BE2C (cell line): Measurements from ENCODE around the gene QSOX2.

Experiments used
- DNase-seq: peaks from one replicate; pipeline ENCODE4 v3.0.0-alpha.2; 2020
- H3K27me3 ChIP-seq: fragments of 250-450 bp; sonication (Bioruptor Pico); 2 replicates; pipeline ENCODE4 v1.5.1; 2020; ENCODE audit warnings: mild to moderate bottlenecking
- H3K36me3 ChIP-seq: fragments of 250-450 bp; sonication (Bioruptor Pico); 2 replicates; pipeline ENCODE4 v1.5.1; 2020; ENCODE audit warnings: mild to moderate bottlenecking
- H3K4me1 ChIP-seq: fragments of 250-450 bp; sonication (Bioruptor Pico); 2 replicates; pipeline ENCODE4 v1.5.1; 2020
- H3K4me3 ChIP-seq: 2 replicates; pipeline ENCODE4 v1.5.1; 2011; ENCODE audit warnings: low read depth, low read length
- H3K9me3 ChIP-seq: fragments of 250-450 bp; sonication (Bioruptor Pico); 2 replicates; pipeline ENCODE4 v1.5.1; 2020
- CTCF ChIP-seq: IDR thresholded peaks from 2 replicates; pipeline ENCODE4 v1.5.1; 2012; ENCODE audit warnings: mild to moderate bottlenecking, low read depth, low read length

Gene QSOX2

GRCh38 chr9:136254381-136255165 is 9.0 kb upstream of the QSOX2 start:
- H3K36me3 ChIP-seq: no peaks in the 10 kb centered on the region
- H3K27me3 ChIP-seq: no peaks in the 10 kb centered on the region
- peaks cover 5% of the 10 kb centered on the region for H3K4me1 ChIP-seq
- H3K9me3 ChIP-seq: no peaks in the 10 kb centered on the region
- no peak for DNase-seq
- TF ChIP-seq CTCF: no peak
- H3K4me3 ChIP-seq: no peak overlapping the region

- no peak overlapping the region for H3K4me3 ChIP-seq
- no peak for DNase-seq
- no peaks in the 10 kb centered on the region for H3K27me3 ChIP-seq
- no peaks in the 10 kb centered on the region for H3K36me3 ChIP-seq
- H3K9me3 ChIP-seq: no peaks in the 10 kb centered on the region
- no peak for TF ChIP-seq CTCF
- no peaks in the 10 kb centered on the region for H3K4me1 ChIP-seq
Measured at GRCh38 chr9:136253246-136254130, 7.9 kb upstream of the QSOX2 start.

- H3K9me3 ChIP-seq: no peaks in the 10 kb centered on the region
- TF ChIP-seq CTCF: no peak
- no peak overlapping the region for H3K4me3 ChIP-seq
- no peak for DNase-seq
- H3K36me3 ChIP-seq: no peaks in the 10 kb centered on the region
- no peaks in the 10 kb centered on the region for H3K27me3 ChIP-seq
- H3K4me1 ChIP-seq: peaks cover 4% of the 10 kb centered on the region; the same call in 1 of the 2 replicates
Measured at GRCh38 chr9:136252846-136253245, 7.2 kb upstream of the QSOX2 start.

- peaks cover 5% of the 10 kb centered on the region; the same call in 1 of the 2 replicates for H3K4me1 ChIP-seq
- no peaks in the 10 kb centered on the region for H3K9me3 ChIP-seq
- no peak for TF ChIP-seq CTCF
- no peak for DNase-seq
- H3K27me3 ChIP-seq: no peaks in the 10 kb centered on the region
- no peak overlapping the region for H3K4me3 ChIP-seq
- H3K36me3 ChIP-seq: no peaks in the 10 kb centered on the region
Measured at GRCh38 chr9:136252281-136252680, 6.7 kb upstream of the QSOX2 start.

- Histone ChIP-seq H3K36me3 (no peaks in the 10 kb centered on the region), H3K27me3 (no peaks in the 10 kb centered on the region), H3K4me1 (peaks cover 5% of the 10 kb centered on the region; the same call in 1 of the 2 replicates), H3K4me3 (no peak overlapping the region), H3K9me3 (no peaks in the 10 kb centered on the region)
- TF ChIP-seq CTCF: no peak
- no peak for DNase-seq
Measured at GRCh38 chr9:136251264-136252115, 5.9 kb upstream of the QSOX2 start.
